HCT116 (cell line): ENCODE data around the gene EPHA3. TPM values are rescaled to one million over a fixed set of nuclear protein-coding genes. Genes with fewer than 3 reads are reported as not detected.

Experiments
- ATAC-seq: fragments of 200-7000 bp; cut with Tn5 transposase; 2 replicates; pipeline ENCODE4 v1.9.1; 2020; ENCODE audit warnings: mild to moderate bottlenecking, moderate library complexity
- BruUV-seq: library from RNA; stranded (reverse); fragments of 400-500 nt; replicated peaks from 2 replicates; lab custom pipeline; 2021; lab: Mats Ljungman, UMichigan
- CTCF ChIA-PET: fragments of 300-600 bp; sonication (Branson Sonifier 250); formaldehyde crosslinking; loops from one replicate; lab custom pipeline; 2021; ENCODE audit warnings: antibody characterized with exemption; lab: Charles Lee
- POLR2A ChIA-PET: fragments of 300-600, 350-600 bp; sonication (Branson Sonifier 250); formaldehyde crosslinking; loops from one replicate; lab custom pipeline; 2021; ENCODE audit warnings: antibody characterized with exemption; lab: Charles Lee
- RAD21 ChIA-PET, 2 experiments: fragments of 300-600 bp; sonication (Branson Sonifier 250); formaldehyde crosslinking; loops; one replicate each; lab custom pipeline; 2023; ENCODE audit warnings: low total read pairs in 2 of 2; ENCODE audit not compliant: uncharacterized antibody in 2 of 2, unreplicated experiment in 2 of 2, low non-redundant PET in 1 of 2; lab: Charles Lee
- DNase-seq: peaks from one replicate; pipeline ENCODE4 v3.0.0-alpha.2; 2010; ENCODE audit warnings: low read depth, low spot score
- H2AFZ ChIP-seq: fragments of 200-600 bp; shearing (Covaris generic), sonication (generic); 2 replicates; pipeline ENCODE4 v1.6.1; 2017; ENCODE audit warnings: low read depth, mixed run types, mixed read lengths, antibody characterized with exemption, low read length; ENCODE audit not compliant: poor library complexity, severe bottlenecking
- H3K27ac ChIP-seq: 2 replicates; pipeline ENCODE4 v1.5.1; 2012; ENCODE audit warnings: low read depth, low read length
- H3K27me3 ChIP-seq: fragments of 200-600 bp; sonication (generic); 2 replicates; pipeline ENCODE4 v1.6.1; 2016; ENCODE audit warnings: mixed run types, low read length, mixed read lengths; ENCODE audit not compliant: insufficient read depth
- H3K36me3 ChIP-seq, 2 experiments: fragments of 200-500 bp in 1 of 2; fragments of 200-600 bp in 1 of 2; sonication (Bioruptor generic) in 1 of 2; sonication (generic) in 1 of 2; 2 replicates each; pipeline versions ENCODE4 v1.5.1 to v1.6.1; 2014 to 2016; ENCODE audit warnings: low read length in 2 of 2, inconsistent platforms in 1 of 2, mixed read lengths in 1 of 2, mixed run types in 1 of 2; ENCODE audit not compliant: insufficient read depth in 2 of 2, control insufficient read depth in 1 of 2
- H3K4me1 ChIP-seq, 2 experiments: fragments of 200-600 bp in 1 of 2; sonication (generic) in 1 of 2; 2 replicates each; pipeline versions ENCODE4 v1.5.1 to v1.6.1; 2012 to 2017; ENCODE audit warnings: low read length in 2 of 2, inconsistent platforms in 1 of 2, mild to moderate bottlenecking in 1 of 2, mixed read lengths in 1 of 2, mixed run types in 1 of 2, moderate library complexity in 1 of 2; ENCODE audit not compliant: insufficient read depth in 2 of 2, control insufficient read depth in 1 of 2
- H3K4me2 ChIP-seq: fragments of 200-600 bp; sonication (generic); 2 replicates; pipeline ENCODE4 v1.6.1; 2017; ENCODE audit warnings: mixed run types, low read length, mixed read lengths
- H3K4me3 ChIP-seq, 2 experiments: fragments of 200-600 bp in 1 of 2; sonication (generic) in 1 of 2; replicated peaks in 1 of 2; 2 replicates each; pipeline ENCODE4 v1.5.1; 2011 to 2016; ENCODE audit warnings: low read length in 2 of 2, control low read depth in 1 of 2, low read depth in 1 of 2, mild to moderate bottlenecking in 1 of 2, mixed read lengths in 1 of 2, mixed run types in 1 of 2
- H3K79me2 ChIP-seq: fragments of 200-600 bp; sonication (generic); 2 replicates; pipeline ENCODE4 v1.6.1; 2017; ENCODE audit warnings: mild to moderate bottlenecking, mixed run types, low read length, moderate library complexity, mixed read lengths; ENCODE audit not compliant: insufficient read depth
- H3K9ac ChIP-seq: fragments of 200-600 bp; sonication (generic); 2 replicates; pipeline ENCODE4 v1.6.1; 2016; ENCODE audit warnings: low read length, mixed read lengths
- H3K9me2 ChIP-seq: fragments of 200-600 bp; sonication (generic), shearing (Covaris generic); 2 replicates; pipeline ENCODE4 v1.6.1; 2017; ENCODE audit warnings: mixed run types, mild to moderate bottlenecking, moderate library complexity; ENCODE audit not compliant: insufficient read depth
- H3K9me3 ChIP-seq, 2 experiments: fragments of 200-500 bp in 1 of 2; fragments of 200-600 bp in 1 of 2; sonication (Bioruptor generic) in 1 of 2; sonication (generic) in 1 of 2; 2 replicates each; pipeline ENCODE4 v1.6.1; 2014 to 2017; ENCODE audit warnings: low read length in 2 of 2, mixed read lengths in 2 of 2, inconsistent platforms in 1 of 2, low read depth in 1 of 2, mild to moderate bottlenecking in 1 of 2, mixed run types in 1 of 2, moderate library complexity in 1 of 2; ENCODE audit not compliant: control insufficient read depth in 1 of 2, insufficient read depth in 1 of 2
- H4K20me1 ChIP-seq: fragments of 200-600 bp; sonication (generic), shearing (Covaris generic); 2 replicates; pipeline ENCODE4 v1.6.1; 2017; ENCODE audit warnings: mixed run types, mild to moderate bottlenecking, moderate library complexity; ENCODE audit not compliant: insufficient read depth
- EGR1 ChIP-seq: IDR thresholded peaks from 2 replicates; pipeline ENCODE4 v1.6.1; 2012; ENCODE audit warnings: low read depth
- ELF1 ChIP-seq: IDR thresholded peaks from 2 replicates; pipeline ENCODE4 v1.6.1; 2012; ENCODE audit warnings: low read depth, borderline replicate concordance
- EZH2 ChIP-seq: fragments of 200-600 bp; sonication (generic); IDR thresholded peaks from 2 replicates; pipeline ENCODE4 v1.6.1; 2017; ENCODE audit warnings: antibody characterized with exemption, mixed run types
- EZH2phosphoT487 ChIP-seq: fragments of 200-600 bp; IDR thresholded peaks from 2 replicates; pipeline ENCODE4 v1.6.1; 2018; ENCODE audit warnings: antibody characterized with exemption, borderline replicate concordance
- POLR2A ChIP-seq: IDR thresholded peaks from 2 replicates; pipeline ENCODE4 v1.7.0; 2011; ENCODE audit warnings: borderline replicate concordance; ENCODE audit not compliant: insufficient read depth, insufficient read length; ENCODE audit errors: extremely low read depth
- RAD21 ChIP-seq: IDR thresholded peaks from 2 replicates; pipeline ENCODE4 v1.6.1; 2012; ENCODE audit warnings: low read depth, mild to moderate bottlenecking
- REST ChIP-seq: IDR thresholded peaks from 2 replicates; pipeline ENCODE4 v1.6.1; 2012; ENCODE audit warnings: low read depth
- SIN3A ChIP-seq: IDR thresholded peaks from 2 replicates; pipeline ENCODE4 v1.6.1; 2012; ENCODE audit warnings: low read depth
- TCF7L2 ChIP-seq: IDR thresholded peaks from 2 replicates; pipeline ENCODE4 v1.7.0; 2011; ENCODE audit warnings: borderline replicate concordance, inconsistent platforms; ENCODE audit not compliant: insufficient read depth, insufficient read length; ENCODE audit errors: extremely low read depth
- YY1 ChIP-seq: IDR thresholded peaks from 2 replicates; pipeline ENCODE4 v1.6.1; 2011; ENCODE audit warnings: low read length, low read depth, moderate library complexity, mild to moderate bottlenecking; ENCODE audit not compliant: insufficient replicate concordance; ENCODE audit errors: extremely low read depth
- ZBTB33 ChIP-seq: IDR thresholded peaks from 2 replicates; pipeline ENCODE4 v1.6.1; 2011; ENCODE audit warnings: mild to moderate bottlenecking, low read length, moderate library complexity; ENCODE audit not compliant: insufficient replicate concordance; ENCODE audit errors: extremely low read depth
- ZFX ChIP-seq: fragments of 450-650 bp; IDR thresholded peaks from 2 replicates; pipeline ENCODE4 v1.6.1; 2017
- ZNF274 ChIP-seq: fragments of 200-500 bp; sonication (Bioruptor generic); IDR thresholded peaks from 2 replicates; pipeline ENCODE4 v1.6.1; 2014; ENCODE audit warnings: mild to moderate bottlenecking, low read depth, low read length, inconsistent platforms
- intact Hi-C: fragments of 100-400 bp; cut with micrococcal nuclease; formaldehyde crosslinking; loops from 2 replicates; pipeline ENCODE4 v1.10.0; 2022
- total RNA-seq: library from RNA; stranded (reverse); gene quantifications from one replicate; pipeline ENCODE4 v1.2.1, GENCODE V29; 2021; ENCODE audit not compliant: unreplicated experiment

Gene EPHA3
- total RNA-seq, 1 experiment from 2014 or later = not detected

- CTCF ChIA-PET = no interaction called here
- ATAC-seq (no peak), DNase-seq (no peak)
- TF ChIP-seq ZNF274 (no peak), ZBTB33 (no peak), EGR1 (no peak), REST (no peak), YY1 (no peak), POLR2A (no peak), EZH2phosphoT487 (no peak), ZFX (no peak), SIN3A (no peak), EZH2 (no peak), ELF1 (no peak), TCF7L2 (no peak), RAD21 (no peak)
- POLR2A ChIA-PET = no interaction called here
- H3K27me3 ChIP-seq = no peaks in the 10 kb centered on the region
- intact Hi-C loops = no loop called here
- no peaks in the 10 kb centered on the region for H4K20me1 ChIP-seq
- H3K27ac ChIP-seq = no peak overlapping the region
- RAD21 ChIA-PET = no interaction called here
- peaks cover 4 to 20% of the 10 kb centered on the region in 2 experiments; a peak in 2 of 4 replicates for H3K9me3 ChIP-seq
- H3K9me2 ChIP-seq = no peaks in the 10 kb centered on the region
- no peak overlapping the region for H2AFZ ChIP-seq
- H3K36me3 ChIP-seq = no peaks in the 10 kb centered on the region
- no TSS peak for BruUV-seq
- H3K79me2 ChIP-seq = no peaks in the 10 kb centered on the region
- no peak overlapping the region for H3K4me3 ChIP-seq
- H3K9ac ChIP-seq = no peak overlapping the region
- H3K4me2 ChIP-seq = no peak overlapping the region
- no peaks in the 10 kb centered on the region for H3K4me1 ChIP-seq
Observed at GRCh38 chr3:89212619-89213018, 105.2 kb downstream of the EPHA3 start.
